Measurements from ENCODE around the gene COG7. TPM values are rescaled to one million over a fixed set of nuclear protein-coding genes. Genes with fewer than 3 reads are reported as not detected.

COG7 gene
- total RNA-seq, 1 experiment from 2014 or later: 17.9 TPM

DNA sequence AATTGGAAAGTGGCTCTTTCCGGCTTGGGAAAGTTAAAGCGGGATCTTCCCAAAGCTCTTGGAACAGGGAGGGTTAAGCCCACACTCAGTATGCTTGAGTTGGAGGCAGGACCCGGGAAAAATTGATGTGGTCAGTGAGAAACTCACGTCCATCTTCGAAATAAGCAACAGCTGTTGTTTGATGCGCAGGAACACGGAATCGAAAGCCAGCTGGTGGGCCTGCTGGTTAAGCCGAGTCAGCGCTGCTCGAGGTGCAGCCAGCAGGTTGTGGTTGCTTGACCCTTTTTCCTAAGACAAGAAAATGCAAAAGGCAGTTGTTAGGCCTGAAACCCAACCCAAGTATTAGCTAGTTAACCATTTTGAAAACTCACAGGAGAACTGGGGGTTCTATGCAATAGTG lies 49.4 kb downstream of the COG7 start:
- no peak overlapping the region for H2BK15ac ChIP-seq (ENCODE audit: low read depth, low read length)
- H3K18ac ChIP-seq (ENCODE audit: insufficient read length, low read depth, low read length): no peak overlapping the region
- no peaks in the 10 kb centered on the region for H3K27me3 ChIP-seq (ENCODE audit: insufficient read depth, low read length)
- peaks cover 8% of the 10 kb centered on the region; the same call in 1 of the 2 replicates for H3K4me1 ChIP-seq (ENCODE audit: insufficient read depth, low read length)
- Mint-ChIP-seq H3K36me3 (ENCODE audit: insufficient read depth in 1 of 3, low read depth in 3 of 3) (peaks cover 4 to 60% (median 42%) of the 10 kb centered on the region in 3 experiments; a peak in 6 of 7 replicates), H3K9me3 (no peaks in the 10 kb centered on the region), H3K4me1 (peaks cover 34 to 43% of the 10 kb centered on the region in 2 experiments), H3K27ac (peak overlapping the region in 1 of 3 experiments; percentile 13; a peak in 1 of 7 replicates), H3K27me3 (ENCODE audit: low read depth) (no peaks in the 10 kb centered on the region), H3K4me3 (no peak overlapping the region)
- H3K4ac ChIP-seq (ENCODE audit: low read depth, low read length): no peak overlapping the region
- H4K5ac ChIP-seq (ENCODE audit: insufficient read length, low read depth, low read length): no peak overlapping the region
- H3K23ac ChIP-seq (ENCODE audit: insufficient read length, low read depth, low read length): no peak overlapping the region
- no peak overlapping the region for H3T11ph ChIP-seq (ENCODE audit: low read length)
- no peak overlapping the region for H2BK120ac ChIP-seq (ENCODE audit: low read depth, low read length, poor library complexity, severe bottlenecking)
- H2BK5ac ChIP-seq (ENCODE audit: insufficient read length, low read length): no peak overlapping the region
- no CpG with 5 or more reads among the region's 11 CpGs for WGBS (ENCODE audit: extremely low coverage, insufficient read length, low lambda C conversion rate)
- H4K91ac ChIP-seq (ENCODE audit: insufficient read length, low read depth, low read length): no peak overlapping the region
- H3K4me2 ChIP-seq (ENCODE audit: insufficient read depth, insufficient read length, low read length): no peak overlapping the region
- H2AFZ ChIP-seq (ENCODE audit: low read length): no peak overlapping the region
- no peak overlapping the region for H2AK5ac ChIP-seq (ENCODE audit: insufficient read length, low read length)
- H3K14ac ChIP-seq (ENCODE audit: insufficient read depth, low read length): no peak overlapping the region
- no peak overlapping the region for H2BK20ac ChIP-seq (ENCODE audit: low read depth, low read length, poor library complexity, severe bottlenecking)
- H3K56ac ChIP-seq (ENCODE audit: insufficient read length, low read depth, low read length): no peak overlapping the region
- no peaks in the 10 kb centered on the region for H3K23me2 ChIP-seq (ENCODE audit: insufficient read length, low read depth, low read length, poor library complexity, severe bottlenecking)
- no peaks in the 10 kb centered on the region for H3K9me3 ChIP-seq (ENCODE audit: control insufficient read depth, low read depth, low read length)
- H3K79me1 ChIP-seq (ENCODE audit: insufficient read depth, low read depth, low read length, poor library complexity, severe bottlenecking): no peaks in the 10 kb centered on the region
- H4K8ac ChIP-seq (replicated peaks; ENCODE audit: insufficient read length, low read depth, low read length): no peak overlapping the region
- H2BK12ac ChIP-seq (ENCODE audit: insufficient read length, low read depth, low read length): no peak overlapping the region
- no peak for DNase-seq
- TF ChIP-seq, protein P1, sequence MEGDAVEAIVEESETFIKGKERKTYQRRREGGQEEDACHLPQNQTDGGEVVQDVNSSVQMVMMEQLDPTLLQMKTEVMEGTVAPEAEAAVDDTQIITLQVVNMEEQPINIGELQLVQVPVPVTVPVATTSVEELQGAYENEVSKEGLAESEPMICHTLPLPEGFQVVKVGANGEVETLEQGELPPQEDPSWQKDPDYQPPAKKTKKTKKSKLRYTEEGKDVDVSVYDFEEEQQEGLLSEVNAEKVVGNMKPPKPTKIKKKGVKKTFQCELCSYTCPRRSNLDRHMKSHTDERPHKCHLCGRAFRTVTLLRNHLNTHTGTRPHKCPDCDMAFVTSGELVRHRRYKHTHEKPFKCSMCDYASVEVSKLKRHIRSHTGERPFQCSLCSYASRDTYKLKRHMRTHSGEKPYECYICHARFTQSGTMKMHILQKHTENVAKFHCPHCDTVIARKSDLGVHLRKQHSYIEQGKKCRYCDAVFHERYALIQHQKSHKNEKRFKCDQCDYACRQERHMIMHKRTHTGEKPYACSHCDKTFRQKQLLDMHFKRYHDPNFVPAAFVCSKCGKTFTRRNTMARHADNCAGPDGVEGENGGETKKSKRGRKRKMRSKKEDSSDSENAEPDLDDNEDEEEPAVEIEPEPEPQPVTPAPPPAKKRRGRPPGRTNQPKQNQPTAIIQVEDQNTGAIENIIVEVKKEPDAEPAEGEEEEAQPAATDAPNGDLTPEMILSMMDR (conservative IDR thresholded peaks at IDR 0.05): no peak
- H4K20me1 ChIP-seq (ENCODE audit: control insufficient read depth, insufficient read depth, insufficient read length): no peaks in the 10 kb centered on the region
- H3K79me2 ChIP-seq (ENCODE audit: insufficient read depth, low read length): no peaks in the 10 kb centered on the region
- no peak overlapping the region for H3K9ac ChIP-seq (ENCODE audit: extremely low read depth, insufficient read length, low read length)
- no peak overlapping the region for H3K27ac ChIP-seq (ENCODE audit: insufficient read length, low read depth, low read length)

All from H9 (cell line).